Bronchial epithelial cell (primary cell): ENCODE data around the gene GRN. TPM values are rescaled to one million over a fixed set of nuclear protein-coding genes. Genes with fewer than 3 reads are reported as not detected.
"Not testable (repeated sequence)": the region's sequence is repeated elsewhere in the genome, so short reads cannot be mapped to it uniquely, and the experiment has no call there.

Experiments used
- DNase-seq: peaks from one replicate; pipeline ENCODE4 v3.0.0-alpha.2; 2010; ENCODE audit warnings: low read depth
- FAIRE-seq: peaks from 2 replicates; lab custom pipeline; 2011; peaks lifted over from hg19 to GRCh38; lab: Jason Lieb, UNC
- H3K27me3 ChIP-seq: 2 replicates; pipeline ENCODE4 v1.5.1; 2011; ENCODE audit warnings: low read length; ENCODE audit not compliant: control insufficient read depth, insufficient read depth
- H3K36me3 ChIP-seq: 2 replicates; pipeline ENCODE4 v1.5.1; 2011; ENCODE audit warnings: low read length; ENCODE audit not compliant: control insufficient read depth, insufficient read depth
- H3K4me3 ChIP-seq: 2 replicates; pipeline ENCODE4 v1.5.1; 2011; ENCODE audit warnings: mild to moderate bottlenecking, low read depth, low read length, control low read depth
- CTCF ChIP-seq: IDR thresholded peaks from 2 replicates; pipeline ENCODE4 v1.5.1; 2011; ENCODE audit warnings: mild to moderate bottlenecking, moderate library complexity, low read length, control low read depth, inconsistent platforms; ENCODE audit not compliant: insufficient read depth, severe bottlenecking
- total RNA-seq: library from RNA; depleted of rRNA; stranded (reverse); fragments of >200 nt; gene quantifications from 2 replicates; pipeline ENCODE4 v1.2.1, GENCODE V29; 2014

The GRN gene
- total RNA-seq, 1 donor from 2014 or later = 200 TPM

DNA sequence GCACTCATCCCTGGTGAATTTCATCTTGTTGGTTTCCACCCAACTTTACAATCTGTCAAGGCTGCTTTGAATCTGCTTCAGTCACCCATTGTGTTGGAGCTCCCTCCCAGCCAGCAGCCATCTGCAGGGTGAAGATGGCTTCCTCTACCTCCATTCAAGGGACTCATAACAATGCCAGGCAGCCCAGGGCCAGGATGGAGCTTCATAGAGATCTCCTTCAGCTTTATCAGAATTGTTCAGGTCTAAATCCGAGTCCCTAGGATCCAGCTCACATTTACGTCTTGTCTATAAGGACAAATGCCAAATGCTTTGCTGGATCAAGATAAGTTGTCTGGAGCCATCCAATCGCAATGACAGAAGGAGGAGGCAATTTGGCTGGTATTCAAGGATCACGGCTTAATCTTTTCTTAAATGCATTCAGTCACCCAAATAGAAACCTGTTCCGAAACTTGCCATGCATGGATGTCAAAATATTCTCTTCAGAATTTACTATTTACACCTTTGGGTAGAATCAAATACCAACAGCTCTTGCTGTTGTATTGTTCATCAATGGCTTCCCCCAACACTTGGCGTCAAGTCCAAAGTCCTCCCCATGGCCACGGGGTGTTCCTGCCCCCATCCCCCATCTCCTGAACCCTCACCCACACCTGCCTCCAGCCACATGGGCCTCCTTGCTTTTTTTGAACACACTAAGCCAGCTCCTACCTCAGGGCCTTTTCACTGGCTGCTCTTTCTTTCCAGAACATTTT, 22.3 kb downstream of the GRN start:
- no peaks in the 10 kb centered on the region for H3K36me3 ChIP-seq
- DNase-seq (no peak), FAIRE-seq (no peak)
- H3K27me3 ChIP-seq = peaks cover 5% of the 10 kb centered on the region
- no peak overlapping the region for H3K4me3 ChIP-seq
- TF ChIP-seq CTCF = no peak

- not testable (repeated sequence) for H3K36me3 ChIP-seq, FAIRE-seq
Measured at GRCh38 chr17:44368391-44369243, 23.5 kb downstream of the GRN start.

DNA sequence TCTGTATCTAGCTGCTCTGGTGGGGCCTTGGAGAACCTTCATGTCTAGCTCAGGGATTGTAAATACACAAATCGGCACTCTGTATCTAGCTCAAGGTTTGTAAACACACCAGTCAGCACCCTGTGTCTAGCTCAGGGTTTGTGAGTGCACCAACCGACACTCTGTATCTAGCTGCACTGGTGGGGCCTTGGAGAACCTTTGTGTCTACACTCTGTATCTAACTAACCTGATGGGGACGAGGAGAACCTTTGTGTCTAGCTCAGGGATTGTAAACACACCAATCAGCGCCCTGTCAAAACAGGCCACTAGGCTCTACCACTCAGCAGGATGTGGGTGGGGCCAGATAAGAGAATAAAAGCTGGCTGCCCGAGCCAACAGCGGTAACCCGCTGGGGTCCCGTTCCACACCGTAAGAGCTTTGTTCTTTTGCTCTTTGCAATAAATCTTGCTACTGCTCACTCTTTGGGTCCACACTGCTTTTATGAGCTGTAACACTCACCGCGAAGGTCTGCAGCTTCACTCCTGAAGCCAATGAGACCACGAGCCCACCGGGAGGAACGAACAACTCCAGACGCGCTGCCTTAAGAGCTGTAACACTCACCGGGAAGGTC, 24.4 kb downstream of the GRN start:
- not testable (repeated sequence) for FAIRE-seq, DNase-seq

More at GRCh38 chr17:44368391-44369243, 23.5 kb downstream of the GRN start:
- not testable (repeated sequence) for H3K4me3 ChIP-seq, DNase-seq, H3K27me3 ChIP-seq

GRCh38 chr17:44372036-44372435, 26.9 kb downstream of the GRN start:
- H3K36me3 ChIP-seq = no peaks in the 10 kb centered on the region
- no peaks in the 10 kb centered on the region for H3K27me3 ChIP-seq
- H3K4me3 ChIP-seq = no peak overlapping the region
- FAIRE-seq (no peak), DNase-seq (no peak)
- no peak for TF ChIP-seq CTCF

More for the DNA sequence above, 24.4 kb downstream of the GRN start:
- H3K27me3 ChIP-seq, H3K4me3 ChIP-seq, H3K36me3 ChIP-seq: not testable (repeated sequence)

GRCh38 chr17:44374306-44375195, 29.4 kb downstream of the GRN start:
- no peaks in the 10 kb centered on the region for H3K36me3 ChIP-seq
- DNase-seq = peak; percentile 19
- TF ChIP-seq CTCF = no peak
- H3K27me3 ChIP-seq = no peaks in the 10 kb centered on the region
- no peak for FAIRE-seq
- no peak overlapping the region for H3K4me3 ChIP-seq

GRCh38 chr17:44375196-44376017, 30.3 kb downstream of the GRN start:
- no peak for TF ChIP-seq CTCF
- no peak for FAIRE-seq

More at GRCh38 chr17:44375196-44376017, 30.3 kb downstream of the GRN start:
- DNase-seq = no peak
- Histone ChIP-seq H3K27me3 (no peaks in the 10 kb centered on the region), H3K36me3 (no peaks in the 10 kb centered on the region), H3K4me3 (no peak overlapping the region)
